GM04503 (cell line): ENCODE measurements around the gene BET1.
"Not testable (repeated sequence)": the region's sequence is repeated elsewhere in the genome, so short reads cannot be mapped to it uniquely, and the experiment has no call there.

ENCODE experiments used
- DNase-seq: peaks from one replicate; pipeline ENCODE4 v3.0.0-alpha.2; 2012; ENCODE audit warnings: low read depth

The BET1 gene

GRCh38 chr7:94004024-94004951 is at the start of gene BET1:
TSS of gene BET1 (minus strand) at chr7:94004355. CDS start at chr7:94004216, 139 bp downstream.
- peak; percentile 85 for DNase-seq

GRCh38 chr7:94053532-94053931 is 49.4 kb upstream of the BET1 start:
- no peak for DNase-seq

GRCh38 chr7:94052398-94053180 is 48.4 kb upstream of the BET1 start:
- no peak for DNase-seq

GRCh38 chr7:94050046-94050445 is 45.9 kb upstream of the BET1 start:
- DNase-seq: no peak

- DNase-seq: no peak
Observed at GRCh38 chr7:94049615-94050014, 45.5 kb upstream of the BET1 start.

- no peak for DNase-seq
Observed at GRCh38 chr7:94048755-94049154, 44.6 kb upstream of the BET1 start.

- DNase-seq: no peak
Observed at GRCh38 chr7:94047956-94048355, 43.8 kb upstream of the BET1 start.

GRCh38 chr7:94045581-94045980 is 41.4 kb upstream of the BET1 start:
- no peak for DNase-seq

GRCh38 chr7:94044806-94045205 is 40.7 kb upstream of the BET1 start:
- DNase-seq: no peak

GRCh38 chr7:94043299-94043698 is 39.1 kb upstream of the BET1 start:
- DNase-seq: peak; percentile 54

- DNase-seq: no peak
Observed at GRCh38 chr7:94042381-94042780, 38.2 kb upstream of the BET1 start.

- no peak for DNase-seq
Observed at GRCh38 chr7:94041529-94041928, 37.4 kb upstream of the BET1 start.

- no peak for DNase-seq
Observed at GRCh38 chr7:94040254-94040653, 36.1 kb upstream of the BET1 start.

GRCh38 chr7:94039368-94040035 is 35.3 kb upstream of the BET1 start:
- DNase-seq: no peak

GRCh38 chr7:94031865-94032264 is 27.7 kb upstream of the BET1 start:
- no peak for DNase-seq

GRCh38 chr7:94030634-94031033 is 26.5 kb upstream of the BET1 start:
- DNase-seq: no peak

GRCh38 chr7:94029976-94030375 is 25.8 kb upstream of the BET1 start:
- DNase-seq: no peak

- DNase-seq: peak; percentile 11
Observed at GRCh38 chr7:94028768-94029167, 24.6 kb upstream of the BET1 start.

GRCh38 chr7:94026619-94027018 is 22.5 kb upstream of the BET1 start:
- not testable (repeated sequence) for DNase-seq

- DNase-seq: no peak
Observed at GRCh38 chr7:94022550-94022949, 18.4 kb upstream of the BET1 start.

GRCh38 chr7:94016786-94017185 is 12.6 kb upstream of the BET1 start:
- DNase-seq: no peak

- no peak for DNase-seq
Observed at GRCh38 chr7:94015538-94015937, 11.4 kb upstream of the BET1 start.

GRCh38 chr7:94012746-94013145 is 8.6 kb upstream of the BET1 start:
- DNase-seq: no peak
